HG02943 (cell line): ENCODE measurements around the gene ARHGEF6.

Experiments
- ATAC-seq: cut with Tn5 transposase; IDR thresholded peaks from one replicate; pipeline ENCODE4 v1.9.1; 2021; ENCODE audit warnings: mild to moderate bottlenecking, low read depth, moderate library complexity; ENCODE audit not compliant: unreplicated experiment

Gene ARHGEF6

GRCh38 chrX:136747003-136747986, 33.4 kb downstream of the ARHGEF6 start:
- no peak for ATAC-seq

GRCh38 chrX:136745215-136746173, 35.2 kb downstream of the ARHGEF6 start:
- no peak for ATAC-seq

GRCh38 chrX:136742721-136743379, 37.9 kb downstream of the ARHGEF6 start:
- no peak for ATAC-seq

- no peak for ATAC-seq
These were observed 42.5 kb downstream of the ARHGEF6 start for GRCh38 chrX:136738049-136738729.

- no peak for ATAC-seq
These were observed 44.0 kb downstream of the ARHGEF6 start for GRCh38 chrX:136736690-136737089.

- ATAC-seq: no peak
These were observed 45.1 kb downstream of the ARHGEF6 start for GRCh38 chrX:136735601-136736000.

- no peak for ATAC-seq
These were observed 47.1 kb downstream of the ARHGEF6 start for GRCh38 chrX:136733613-136734012.

GRCh38 chrX:136731798-136732197, 48.9 kb downstream of the ARHGEF6 start:
- ATAC-seq: no peak

GRCh38 chrX:136731207-136731782, 49.4 kb downstream of the ARHGEF6 start:
- no peak for ATAC-seq

- ATAC-seq: no peak
These were observed 52.3 kb downstream of the ARHGEF6 start for GRCh38 chrX:136728393-136728792.

GRCh38 chrX:136725441-136726104, 55.2 kb downstream of the ARHGEF6 start:
- no peak for ATAC-seq

- no peak for ATAC-seq
These were observed 62.6 kb downstream of the ARHGEF6 start for GRCh38 chrX:136718091-136718490.

GRCh38 chrX:136714626-136715599, 65.8 kb downstream of the ARHGEF6 start:
- peak; percentile 86 for ATAC-seq

- no peak for ATAC-seq
These were observed 68.0 kb downstream of the ARHGEF6 start for GRCh38 chrX:136712650-136713310.

GRCh38 chrX:136711147-136711546, 69.6 kb downstream of the ARHGEF6 start:
- ATAC-seq: no peak

- no peak for ATAC-seq
These were observed 70.3 kb downstream of the ARHGEF6 start for GRCh38 chrX:136710325-136710951.

- ATAC-seq: no peak
These were observed 72.4 kb downstream of the ARHGEF6 start for GRCh38 chrX:136708348-136708747.
